A549 (cell line): ENCODE measurements around the gene COL5A2. TPM values are rescaled to one million over a fixed set of nuclear protein-coding genes. Genes with fewer than 3 reads are reported as not detected.

Experiments
- ATAC-seq, 2 experiments: fragments of 200-7000 bp in 1 of 2; fragments of >200 bp in 1 of 2; cut with Nextera tagmentation in 1 of 2; cut with Tn5 transposase in 1 of 2; 3 replicates each; pipeline versions ENCODE4 v1.8.0 to v1.9.1; 2018 to 2020; ENCODE audit warnings: mild to moderate bottlenecking in 1 of 2, moderate library complexity in 1 of 2
- CTCF ChIA-PET: fragments of 300-600 bp; sonication (Branson Sonifier 250); formaldehyde crosslinking; extraction: SDS; loops from one replicate; lab custom pipeline; 2021; ENCODE audit warnings: antibody characterized with exemption, inconsistent platforms; lab: Yijun Ruan, JAX
- POLR2A ChIA-PET: fragments of 350-600 bp; formaldehyde crosslinking; extraction: SDS; loops from one replicate; lab custom pipeline; 2021; ENCODE audit warnings: antibody characterized with exemption, inconsistent platforms; lab: Yijun Ruan, JAX
- DNase-seq, 2 experiments: peaks; one replicate each; pipeline versions ENCODE4 v3.0.0 to v3.0.0-alpha.2; 2011 to 2016; ENCODE audit warnings: low read depth in 1 of 2, low spot score in 1 of 2
- FAIRE-seq: peaks from 2 replicates; lab custom pipeline; 2011; peaks lifted over from hg19 to GRCh38; lab: Jason Lieb, UNC
- H3K27ac ChIP-seq, 2 experiments: fragments of >200 bp; sonication (Bioruptor Twin); formaldehyde crosslinking; 3 replicates each; pipeline ENCODE4 v1.5.1; 2016 to 2017
- H3K4me1 ChIP-seq: fragments of >200 bp; sonication (Bioruptor Twin); formaldehyde crosslinking; 3 replicates; pipeline ENCODE4 v1.6.1; 2016
- H3K4me2 ChIP-seq: fragments of >200 bp; sonication (Bioruptor Twin); formaldehyde crosslinking; 3 replicates; pipeline ENCODE4 v1.6.1; 2016
- H3K4me3 ChIP-seq: fragments of >200 bp; sonication (Bioruptor Twin); formaldehyde crosslinking; 3 replicates; pipeline ENCODE4 v1.5.1; 2016
- H3K9me3 ChIP-seq: fragments of >200 bp; sonication (Bioruptor Twin); formaldehyde crosslinking; 3 replicates; pipeline ENCODE4 v1.6.1; 2016
- CBX2 ChIP-seq: fragments of 200-600 bp; sonication (generic); IDR thresholded peaks from 2 replicates; pipeline ENCODE4 v1.6.1; 2016; ENCODE audit warnings: low read depth, mild to moderate bottlenecking, borderline replicate concordance
- CBX8 ChIP-seq: fragments of 200-600 bp; sonication (generic); IDR thresholded peaks from 2 replicates; pipeline ENCODE4 v1.6.1; 2016
- CEBPB ChIP-seq, 2 experiments: fragments of >200 bp in 1 of 2; sonication (Bioruptor Twin) in 1 of 2; formaldehyde crosslinking in 1 of 2; IDR thresholded peaks; 2 replicates each; pipeline ENCODE4 v1.6.1; 2012 to 2016
- CTCF ChIP-seq: fragments of >200 bp; sonication (Bioruptor Twin); formaldehyde crosslinking; IDR thresholded peaks from 3 replicates; pipeline ENCODE4 v1.5.1; 2016
- E2F6 ChIP-seq: IDR thresholded peaks from 2 replicates; pipeline ENCODE4 v1.6.1; 2012; ENCODE audit warnings: low read depth, borderline replicate concordance
- EHF ChIP-seq: fragments of 250-450 bp; sonication (Bioruptor Pico); IDR thresholded peaks from 2 replicates; pipeline ENCODE4 v1.5.0; 2020; ENCODE audit warnings: mild to moderate bottlenecking
- ELK1 ChIP-seq: fragments of 150-350 bp; IDR thresholded peaks from 2 replicates; pipeline ENCODE4 v1.6.1; 2014; ENCODE audit warnings: low read depth, mild to moderate bottlenecking, low read length
- EP300 ChIP-seq, 2 experiments: fragments of >200 bp; sonication (Bioruptor Twin); formaldehyde crosslinking; IDR thresholded peaks; 2 replicates in 1 of 2; 3 replicates in 1 of 2; pipeline ENCODE4 v1.6.1; 2016 to 2017
- FOXS1 ChIP-seq: fragments of 250-450 bp; sonication (Bioruptor Pico); IDR thresholded peaks from 2 replicates; pipeline ENCODE4 v1.5.0; 2020; ENCODE audit warnings: mild to moderate bottlenecking, moderate library complexity
- GATA3 ChIP-seq: IDR thresholded peaks from 2 replicates; pipeline ENCODE4 v1.6.1; 2012; ENCODE audit warnings: borderline replicate concordance
- HDAC2 ChIP-seq: fragments of 200-600 bp; sonication (generic); IDR thresholded peaks from 2 replicates; pipeline ENCODE4 v1.6.1; 2016
- HEYL ChIP-seq: fragments of 250-450 bp; sonication (Bioruptor Pico); IDR thresholded peaks from 2 replicates; pipeline ENCODE4 v1.8.0; 2021; ENCODE audit warnings: mild to moderate bottlenecking, moderate library complexity
- HMGXB4 ChIP-seq: fragments of 250-450 bp; sonication (Bioruptor Pico); IDR thresholded peaks from 2 replicates; pipeline ENCODE4 v1.5.0; 2021; ENCODE audit warnings: mild to moderate bottlenecking, moderate library complexity, borderline replicate concordance
- HOXA7 ChIP-seq: fragments of 250-450 bp; sonication (Bioruptor Pico); IDR thresholded peaks from 2 replicates; pipeline ENCODE4 v1.5.0; 2020; ENCODE audit warnings: mild to moderate bottlenecking, moderate library complexity
- HOXB13 ChIP-seq: fragments of 250-450 bp; sonication (Bioruptor Pico); IDR thresholded peaks from 2 replicates; pipeline ENCODE4 v1.5.0; 2020; ENCODE audit warnings: low read depth, mild to moderate bottlenecking, moderate library complexity
- JUN ChIP-seq, 2 experiments: fragments of >200 bp; sonication (Bioruptor Twin); formaldehyde crosslinking; IDR thresholded peaks; 2 replicates in 1 of 2; 3 replicates in 1 of 2; pipeline ENCODE4 v1.6.1; 2016 to 2017
- JUNB ChIP-seq: fragments of >200 bp; sonication (Bioruptor Twin); formaldehyde crosslinking; IDR thresholded peaks from 2 replicates; pipeline ENCODE4 v1.6.1; 2016
- KDM1A ChIP-seq: fragments of 200-600 bp; sonication (generic); IDR thresholded peaks from 2 replicates; pipeline ENCODE4 v1.6.1; 2016; ENCODE audit warnings: low read depth, mild to moderate bottlenecking
- KDM5A ChIP-seq: fragments of 200-600 bp; sonication (generic); IDR thresholded peaks from 2 replicates; pipeline ENCODE4 v1.6.1; 2016; ENCODE audit warnings: antibody characterized with exemption, mild to moderate bottlenecking
- MAX ChIP-seq: IDR thresholded peaks from 2 replicates; pipeline ENCODE4 v1.6.1; 2012
- NPAS2 ChIP-seq: fragments of 250-450 bp; sonication (Bioruptor Pico); IDR thresholded peaks from 2 replicates; pipeline ENCODE4 v1.8.0; 2022; ENCODE audit warnings: mild to moderate bottlenecking, moderate library complexity, borderline replicate concordance
- POLR2AphosphoS2 ChIP-seq: conservative IDR thresholded peaks from 2 replicates; pipeline ENCODE4 v1.6.1; 2012; ENCODE audit warnings: low read length, improper control_type of control experiment, inconsistent platforms
- RAD21 ChIP-seq, 2 experiments: fragments of >200 bp in 1 of 2; sonication (Bioruptor Twin) in 1 of 2; formaldehyde crosslinking in 1 of 2; IDR thresholded peaks in 1 of 2; conservative IDR thresholded peaks in 1 of 2; 2 replicates in 1 of 2; 3 replicates in 1 of 2; pipeline ENCODE4 v1.6.1; 2012 to 2018; ENCODE audit warnings: inconsistent platforms in 1 of 2
- TP53 ChIP-seq: fragments of 250-450 bp; sonication (Bioruptor Pico); IDR thresholded peaks from 2 replicates; pipeline ENCODE4 v1.5.0; 2021; ENCODE audit warnings: mild to moderate bottlenecking, moderate library complexity
- ZC3H11A ChIP-seq: fragments of 450-650 bp; IDR thresholded peaks from 2 replicates; pipeline ENCODE4 v1.6.1; 2014; ENCODE audit warnings: antibody characterized with exemption, mild to moderate bottlenecking
- ZFP36 ChIP-seq: fragments of 450-650 bp; IDR thresholded peaks from 2 replicates; pipeline ENCODE4 v1.6.1; 2014; ENCODE audit warnings: borderline replicate concordance; ENCODE audit not compliant: partially characterized antibody
- ZNF302 ChIP-seq: fragments of 250-450 bp; sonication (Bioruptor Pico); IDR thresholded peaks from 2 replicates; pipeline ENCODE4 v1.9.0; 2021; ENCODE audit warnings: inconsistent platforms, mild to moderate bottlenecking, moderate library complexity
- WGBS: methylation state at CpG from one replicate; pipeline ENCODE4 v1.1.6; 2017; ENCODE audit errors: missing lambda C conversion rate; 5-methylcytosine and 5-hydroxymethylcytosine counted together
- polyA plus RNA-seq, 4 experiments: library from polyadenylated mRNA; depleted of rRNA in 3 of 4; stranded (reverse); fragments of >200 nt; fragmentation: RNase III in 1 of 4; extraction: RNeasy Plus Mini Kit Qiagen cat#74134 plus additional on column Dnase treatment in 1 of 4; gene quantifications; 2 replicates in 3 of 4; 3 replicates in 1 of 4; pipeline ENCODE4 v1.2.3, GENCODE V29; 2011 to 2017

Gene COL5A2
- polyA plus RNA-seq, 2 of the 4 experiments (the other 2 are of a cell fraction) = 152 to 215 TPM

- no peak for TF ChIP-seq KDM1A
- TF ChIP-seq TP53 (CRISPR knock-in tag) = no peak
- no peak for TF ChIP-seq RAD21 (conservative IDR thresholded peaks at IDR 0.05 in 1 of 2, IDR thresholded peaks at IDR 0.05 in 1 of 2)
- no peak for TF ChIP-seq ZFP36
- no peak for TF ChIP-seq EP300 (IDR thresholded peaks at IDR 0.05)
- no peak for TF ChIP-seq HMGXB4
- no peak for TF ChIP-seq HEYL (CRISPR knock-in tag)
- TF ChIP-seq ELK1 = no peak
- no peak for TF ChIP-seq ZNF302
- no peak for TF ChIP-seq E2F6
- TF ChIP-seq CBX8 = no peak
- no peak for TF ChIP-seq MAX
- TF ChIP-seq CEBPB (IDR thresholded peaks at IDR 0.05) = no peak
- no peak for TF ChIP-seq CTCF
- TF ChIP-seq HOXA7 (CRISPR knock-in tag) = no peak
- no peak for TF ChIP-seq HDAC2
- no peak for TF ChIP-seq POLR2AphosphoS2
- no peak for TF ChIP-seq KDM5A
- CTCF ChIA-PET = interaction anchor here (0.9 to 3.3 kb wide), 16 partner anchors 10 to 317 kb away, joined by 3 to 24 read pairs (median 8); partner anchors contain the start of gene COL5A2
- Histone ChIP-seq H3K27ac (peak overlapping the region; percentile 62 to 84; a peak in 5 of 6 replicates), H3K4me1 (peaks cover 44% of the 10 kb centered on the region), H3K4me2 (no peak overlapping the region), H3K9me3 (no peaks in the 10 kb centered on the region), H3K4me3 (no peak overlapping the region)
- FAIRE-seq (no peak), DNase-seq (no peak), ATAC-seq (peak in 1 of 2 experiments; percentile 6; a peak in 1 of 6 replicates)
- POLR2A ChIA-PET = no interaction called here
- WGBS = 90% methylated on average over 3 of the region's 3 CpGs
Observed at GRCh38 chr2:189095101-189095500, 84.5 kb downstream of the COL5A2 start.

DNA sequence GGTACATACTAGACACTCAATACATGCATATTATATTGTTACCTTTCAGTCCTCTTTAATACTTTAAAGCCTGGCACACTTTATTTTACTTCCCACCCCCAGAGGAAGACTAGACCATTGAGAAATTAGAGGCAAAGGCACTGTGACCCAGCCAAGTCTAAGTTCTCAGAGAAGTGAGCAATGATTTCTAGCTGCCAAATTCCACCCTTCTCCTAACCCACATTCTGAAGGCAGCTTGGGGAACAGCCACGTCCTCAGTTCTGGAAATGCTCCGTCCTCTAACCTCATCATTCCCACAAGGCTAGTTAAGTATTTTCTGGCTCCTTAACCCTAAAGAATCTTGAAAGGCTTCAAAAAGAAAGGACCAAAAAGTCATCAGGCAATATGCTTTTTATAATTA is 86.6 kb downstream of the COL5A2 start:
- FAIRE-seq (no peak), ATAC-seq (no peak), DNase-seq (no peak)
- Histone ChIP-seq H3K9me3 (no peaks in the 10 kb centered on the region), H3K27ac (0 out of 6 replicates have a peak overlapping the region, but pooled peaks of 1 of the 2 experiments have one; percentile 23), H3K4me3 (no peak overlapping the region), H3K4me1 (peaks cover 37% of the 10 kb centered on the region), H3K4me2 (no peak overlapping the region)
- CTCF ChIA-PET = interaction anchor here (1.2 to 3.3 kb wide), 7 partner anchors 9 to 319 kb away, joined by 3 to 24 read pairs (median 13); no protein-coding TSS in a partner anchor
- 96% methylated on average over 2 of the region's 2 CpGs for WGBS
- POLR2A ChIA-PET = no interaction called here
- TF ChIP-seq CBX2 = no peak
- no peak for TF ChIP-seq GATA3
- no peak for TF ChIP-seq JUNB
- no peak for TF ChIP-seq JUN (IDR thresholded peaks at IDR 0.05)
- TF ChIP-seq CBX8 = no peak
- no peak for TF ChIP-seq HOXB13 (CRISPR knock-in tag)
- TF ChIP-seq EHF (CRISPR knock-in tag) = no peak
- no peak for TF ChIP-seq HMGXB4
- TF ChIP-seq NPAS2 (CRISPR knock-in tag) = no peak
- TF ChIP-seq MAX = no peak
- TF ChIP-seq HDAC2 = no peak
- no peak for TF ChIP-seq ZC3H11A
- no peak for TF ChIP-seq FOXS1
